SK-N-SH treated with all-trans-retinoic acid at 6 μM for 48 hours (cell line): Measurements from ENCODE around the gene ADPRH.

Experiments used
- ARNTL ChIP-seq: fragments of 450-650 bp; formaldehyde crosslinking; IDR thresholded peaks from 2 replicates; pipeline ENCODE4 v1.5.0; 2020; ENCODE audit warnings: low read depth, mild to moderate bottlenecking, moderate library complexity, borderline replicate concordance
- BACH2 ChIP-seq: fragments of 250-450 bp; sonication (Bioruptor Pico); IDR thresholded peaks from 2 replicates; pipeline ENCODE4 v1.9.0; 2021; ENCODE audit warnings: mild to moderate bottlenecking, borderline replicate concordance
- CREB5 ChIP-seq: fragments of 250-450 bp; sonication (Bioruptor Pico); IDR thresholded peaks from 2 replicates; pipeline ENCODE4 v1.5.1; 2020; ENCODE audit warnings: low read depth, mild to moderate bottlenecking, moderate library complexity
- CSRNP3 ChIP-seq: fragments of 250-450 bp; sonication (Bioruptor Pico); IDR thresholded peaks from 2 replicates; pipeline ENCODE4 v1.5.1; 2021; ENCODE audit warnings: mild to moderate bottlenecking, moderate library complexity
- ESRRG ChIP-seq: fragments of 250-450 bp; sonication (Bioruptor Pico); IDR thresholded peaks from 2 replicates; pipeline ENCODE4 v1.6.1; 2021; ENCODE audit warnings: mild to moderate bottlenecking
- GLIS3 ChIP-seq: fragments of 250-450 bp; sonication (Bioruptor Pico); IDR thresholded peaks from 2 replicates; pipeline ENCODE4 v1.5.0; 2020; ENCODE audit warnings: mild to moderate bottlenecking, moderate library complexity
- PATZ1 ChIP-seq: fragments of 250-450 bp; sonication (Bioruptor Pico); IDR thresholded peaks from 2 replicates; pipeline ENCODE4 v1.8.0; 2020; ENCODE audit warnings: mild to moderate bottlenecking, moderate library complexity, borderline replicate concordance
- RARB ChIP-seq: fragments of 250-450 bp; sonication (Bioruptor Pico); IDR thresholded peaks from 2 replicates; pipeline ENCODE4 v1.8.0; 2021; ENCODE audit warnings: mild to moderate bottlenecking, moderate library complexity
- TOX ChIP-seq: fragments of 250-450 bp; sonication (Bioruptor Pico); IDR thresholded peaks from 2 replicates; pipeline ENCODE4 v1.8.0; 2021; ENCODE audit warnings: mild to moderate bottlenecking, moderate library complexity, borderline replicate concordance
- TSHZ2 ChIP-seq: fragments of 250-450 bp; sonication (Bioruptor Pico); IDR thresholded peaks from 2 replicates; pipeline ENCODE4 v1.5.0; 2020; ENCODE audit warnings: mild to moderate bottlenecking, moderate library complexity
- ZC3H10 ChIP-seq: fragments of 250-450 bp; sonication (Bioruptor Pico); IDR thresholded peaks from 2 replicates; pipeline ENCODE4 v1.5.1; 2021; ENCODE audit warnings: mild to moderate bottlenecking, moderate library complexity
- ZFP3 ChIP-seq: fragments of 250-450 bp; sonication (Bioruptor Pico); IDR thresholded peaks from 2 replicates; pipeline ENCODE4 v1.5.0; 2020; ENCODE audit warnings: mild to moderate bottlenecking, moderate library complexity
- ZFP30 ChIP-seq: fragments of 450-650 bp; formaldehyde crosslinking; IDR thresholded peaks from 2 replicates; pipeline ENCODE4 v1.5.0; 2022; ENCODE audit warnings: mild to moderate bottlenecking, moderate library complexity

- no peak for TF ChIP-seq ARNTL (CRISPR knock-in tag)
- TF ChIP-seq TSHZ2, result no peak
- TF ChIP-seq TOX, result no peak
- no peak for TF ChIP-seq RARB
- TF ChIP-seq GLIS3 (CRISPR knock-in tag), result no peak
- TF ChIP-seq CSRNP3 (CRISPR knock-in tag), result no peak
- no peak for TF ChIP-seq ZFP30 (CRISPR knock-in tag)
- no peak for TF ChIP-seq BACH2 (CRISPR knock-in tag)
- TF ChIP-seq CREB5 (CRISPR knock-in tag), result no peak
- TF ChIP-seq ZFP3 (CRISPR knock-in tag), result no peak
- TF ChIP-seq PATZ1 (CRISPR knock-in tag), result no peak
- TF ChIP-seq ESRRG (CRISPR knock-in tag), result no peak
- TF ChIP-seq ZC3H10 (CRISPR knock-in tag), result no peak
Measured at GRCh38 chr3:119538772-119539171, 40.5 kb upstream of the ADPRH start.
